RWPE1 (cell line): ENCODE measurements around the gene KCNMB4.

Source experiments
- CTCF ChIA-PET: fragments of 350-600 bp; sonication (Branson Sonifier 250); formaldehyde crosslinking; extraction: SDS; loops from one replicate; lab custom pipeline; 2021; lab: Yijun Ruan, JAX
- POLR2A ChIA-PET: fragments of 400-600 bp; formaldehyde crosslinking; extraction: SDS; loops from one replicate; lab custom pipeline; 2020; ENCODE audit warnings: antibody characterized with exemption; ENCODE audit not compliant: low non-redundant PET; lab: Yijun Ruan, JAX
- DNase-seq: peaks from one replicate; pipeline ENCODE4 v3.0.0; 2012; ENCODE audit warnings: low spot score
- H3K27ac ChIP-seq: fragments of 450-650 bp; 2 replicates; pipeline ENCODE4 v1.5.1; 2017
- CTCF ChIP-seq: fragments of 450-650 bp; conservative IDR thresholded peaks from 2 replicates; pipeline ENCODE4 v1.5.1; 2017; ENCODE audit warnings: low read depth, mild to moderate bottlenecking

The KCNMB4 gene

GRCh38 chr12:70365648-70366518, at the start of gene KCNMB4:
TSS of gene KCNMB4 (plus strand) at chr12:70366290. CDS start at chr12:70366735, 445 bp downstream.
- DNase-seq: peak; percentile 64
- CTCF ChIA-PET: interaction anchor here (0.7 kb wide), 1 partner anchor 486 kb away, joined by 3 read pairs; no protein-coding TSS in a partner anchor
- POLR2A ChIA-PET: no interaction called here
- no peak within 1 kb of the TSS for H3K27ac ChIP-seq
- no peak for TF ChIP-seq CTCF

GRCh38 chr12:70317781-70318180, 48.3 kb upstream of the KCNMB4 start:
- CTCF ChIA-PET: no interaction called here
- no peak for TF ChIP-seq CTCF
- POLR2A ChIA-PET: no interaction called here
- no peak overlapping the region for H3K27ac ChIP-seq
- DNase-seq: no peak

GRCh38 chr12:70319605-70320004, 46.5 kb upstream of the KCNMB4 start:
- no peak for TF ChIP-seq CTCF
- H3K27ac ChIP-seq: no peak overlapping the region
- POLR2A ChIA-PET: no interaction called here
- DNase-seq: no peak
- CTCF ChIA-PET: no interaction called here

- ChIA-PET CTCF (no interaction called here), POLR2A (no interaction called here)
- no peak for DNase-seq
Observed at GRCh38 chr12:70321191-70321590, 44.9 kb upstream of the KCNMB4 start.

GRCh38 chr12:70327541-70327940, 38.5 kb upstream of the KCNMB4 start:
- POLR2A ChIA-PET: no interaction called here
- no peak overlapping the region for H3K27ac ChIP-seq
- DNase-seq: no peak
- TF ChIP-seq CTCF: no peak
- CTCF ChIA-PET: no interaction called here

More at GRCh38 chr12:70321191-70321590, 44.9 kb upstream of the KCNMB4 start:
- no peak overlapping the region for H3K27ac ChIP-seq
- no peak for TF ChIP-seq CTCF

- no peak for DNase-seq
- CTCF ChIA-PET: no interaction called here
- TF ChIP-seq CTCF: no peak
- no peak overlapping the region for H3K27ac ChIP-seq
- POLR2A ChIA-PET: no interaction called here
Observed at GRCh38 chr12:70329728-70330127, 36.4 kb upstream of the KCNMB4 start.
